PFSK-1 (cell line): ENCODE measurements around the gene PTPRN2.

Experiments used
- REST ChIP-seq, 2 experiments: IDR thresholded peaks; 2 replicates each; pipeline versions ENCODE4 v1.6.1 to v1.8.0; 2011 to 2012; ENCODE audit warnings: low read depth in 2 of 2, low read length in 2 of 2, control low read depth in 1 of 2, inconsistent platforms in 1 of 2, mild to moderate bottlenecking in 1 of 2, moderate library complexity in 1 of 2; ENCODE audit not compliant: insufficient read depth in 1 of 2
- TAF1 ChIP-seq: IDR thresholded peaks from 2 replicates; pipeline ENCODE4 v1.6.1; 2012; ENCODE audit warnings: low read length, control low read depth, borderline replicate concordance; ENCODE audit not compliant: insufficient read depth

- TF ChIP-seq REST (IDR thresholded peaks at IDR 0.05; ENCODE audit: insufficient read depth in 1 of 2, low read depth in 2 of 2, low read length in 2 of 2) (no peak), TAF1 (no peak)
Measured at GRCh38 chr7:157888579-157888978, 699.0 kb downstream of the PTPRN2 start.
